Medulla oblongata (tissue), 1 donor: ENCODE data around the gene TRAT1.
"Not testable (repeated sequence)": the region's sequence is repeated elsewhere in the genome, so short reads cannot be mapped to it uniquely, and the experiment has no call there.

ENCODE experiments used
- DNase-seq: peaks from one replicate; pipeline ENCODE4 v3.0.0-alpha.2; 2015; ENCODE audit errors: extremely low spot score

TRAT1 gene

GRCh38 chr3:108822123-108822897 lies at the start of gene TRAT1:
TSS of gene TRAT1 (plus strand) at chr3:108822786. CDS start at chr3:108822928, 142 bp downstream.
- DNase-seq, result no peak

GRCh38 chr3:108775649-108776048 lies 46.9 kb upstream of the TRAT1 start:
- no peak for DNase-seq

- no peak for DNase-seq
Measured at GRCh38 chr3:108779496-108779895, 43.1 kb upstream of the TRAT1 start.

- DNase-seq, result no peak
Measured at GRCh38 chr3:108780235-108780634, 42.4 kb upstream of the TRAT1 start.

- DNase-seq, result no peak
Measured at GRCh38 chr3:108791473-108791872, 31.1 kb upstream of the TRAT1 start.

GRCh38 chr3:108804437-108804836 lies 18.1 kb upstream of the TRAT1 start:
- DNase-seq, result no peak

- no peak for DNase-seq
Measured at GRCh38 chr3:108804966-108805365, 17.6 kb upstream of the TRAT1 start.

- DNase-seq, result no peak
Measured at GRCh38 chr3:108806316-108806715, 16.3 kb upstream of the TRAT1 start.

- DNase-seq, result no peak
Measured at GRCh38 chr3:108818404-108818803, 4.2 kb upstream of the TRAT1 start.

GRCh38 chr3:108820586-108820985 lies 2.0 kb upstream of the TRAT1 start:
- DNase-seq, result no peak

- no peak for DNase-seq
Measured at GRCh38 chr3:108823227-108823626, 641 bp downstream of the TRAT1 start.

- not testable (repeated sequence) for DNase-seq
Measured at GRCh38 chr3:108823803-108824202, 1.2 kb downstream of the TRAT1 start.

- no peak for DNase-seq
Measured at GRCh38 chr3:108826309-108827187, 4.0 kb downstream of the TRAT1 start.

GRCh38 chr3:108830381-108830780 lies 7.8 kb downstream of the TRAT1 start:
- no peak for DNase-seq

- DNase-seq, result no peak
Measured at GRCh38 chr3:108830991-108831614, 8.5 kb downstream of the TRAT1 start.

- DNase-seq, result no peak
Measured at GRCh38 chr3:108833611-108834010, 11.0 kb downstream of the TRAT1 start.

- DNase-seq, result no peak
Measured at GRCh38 chr3:108834551-108834950, 12.0 kb downstream of the TRAT1 start.

- no peak for DNase-seq
Measured at GRCh38 chr3:108835101-108835500, 12.5 kb downstream of the TRAT1 start.

GRCh38 chr3:108838436-108838835 lies 15.8 kb downstream of the TRAT1 start:
- DNase-seq, result no peak

- no peak for DNase-seq
Measured at GRCh38 chr3:108845709-108846293, 23.2 kb downstream of the TRAT1 start.

GRCh38 chr3:108847187-108847586 lies 24.6 kb downstream of the TRAT1 start:
- DNase-seq, result no peak

GRCh38 chr3:108849075-108849474 lies 26.5 kb downstream of the TRAT1 start:
- no peak for DNase-seq
